ENCODE measurements around the gene GOLGA2.
"Not testable (repeated sequence)": the region's sequence is repeated elsewhere in the genome, so short reads cannot be mapped to it uniquely, and the experiment has no call there.

GOLGA2 gene

DNA sequence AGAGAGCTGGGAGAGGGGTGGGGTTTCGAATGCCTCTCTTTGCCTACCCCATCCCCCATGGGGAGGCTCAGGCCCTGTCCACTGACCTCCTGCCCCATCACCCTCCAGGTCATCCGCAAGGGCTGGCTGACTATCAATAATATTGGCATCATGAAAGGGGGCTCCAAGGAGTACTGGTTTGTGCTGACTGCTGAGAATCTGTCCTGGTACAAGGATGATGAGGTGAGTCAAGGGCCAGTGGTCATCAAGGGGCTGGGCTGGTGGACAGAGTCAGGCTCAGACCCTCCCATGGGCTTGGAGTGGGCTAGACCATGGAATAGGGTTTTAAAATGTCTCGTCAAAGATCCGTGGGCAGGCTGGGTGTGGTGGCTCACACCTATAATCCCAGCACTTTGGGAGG lies 33.7 kb downstream of the GOLGA2 start:
- DNase-seq (ENCODE audit: low spot score), result no peak

DNA sequence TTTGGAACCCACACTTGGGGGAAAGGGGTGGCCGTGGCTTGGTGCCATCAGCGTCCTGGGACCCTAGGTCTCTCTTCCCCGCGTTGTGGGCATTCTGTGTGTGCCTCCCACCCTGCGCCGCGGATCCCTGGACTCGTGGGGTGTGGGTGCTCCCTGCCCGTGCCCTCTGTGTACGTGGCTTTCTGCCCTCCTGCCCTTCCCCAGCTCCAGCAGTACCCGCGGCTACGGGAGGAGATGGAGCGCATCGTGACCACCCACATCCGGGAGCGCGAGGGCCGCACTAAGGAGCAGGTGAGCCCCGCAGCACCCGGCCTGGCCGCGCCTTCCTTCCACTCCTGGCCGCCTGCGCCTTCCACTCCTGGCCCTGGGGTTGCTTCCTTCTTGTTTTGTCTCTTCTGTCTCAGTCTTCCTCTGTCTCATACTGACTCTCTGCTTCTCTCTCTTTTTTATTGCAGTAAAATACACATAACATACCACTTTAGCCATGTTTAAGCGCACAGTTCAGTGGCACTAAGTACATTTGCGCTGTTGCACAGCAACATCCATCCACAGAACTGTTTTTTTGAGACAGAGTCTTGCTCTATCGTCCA lies 41.9 kb downstream of the GOLGA2 start:
- DNase-seq (ENCODE audit: low spot score), result no peak

DNA sequence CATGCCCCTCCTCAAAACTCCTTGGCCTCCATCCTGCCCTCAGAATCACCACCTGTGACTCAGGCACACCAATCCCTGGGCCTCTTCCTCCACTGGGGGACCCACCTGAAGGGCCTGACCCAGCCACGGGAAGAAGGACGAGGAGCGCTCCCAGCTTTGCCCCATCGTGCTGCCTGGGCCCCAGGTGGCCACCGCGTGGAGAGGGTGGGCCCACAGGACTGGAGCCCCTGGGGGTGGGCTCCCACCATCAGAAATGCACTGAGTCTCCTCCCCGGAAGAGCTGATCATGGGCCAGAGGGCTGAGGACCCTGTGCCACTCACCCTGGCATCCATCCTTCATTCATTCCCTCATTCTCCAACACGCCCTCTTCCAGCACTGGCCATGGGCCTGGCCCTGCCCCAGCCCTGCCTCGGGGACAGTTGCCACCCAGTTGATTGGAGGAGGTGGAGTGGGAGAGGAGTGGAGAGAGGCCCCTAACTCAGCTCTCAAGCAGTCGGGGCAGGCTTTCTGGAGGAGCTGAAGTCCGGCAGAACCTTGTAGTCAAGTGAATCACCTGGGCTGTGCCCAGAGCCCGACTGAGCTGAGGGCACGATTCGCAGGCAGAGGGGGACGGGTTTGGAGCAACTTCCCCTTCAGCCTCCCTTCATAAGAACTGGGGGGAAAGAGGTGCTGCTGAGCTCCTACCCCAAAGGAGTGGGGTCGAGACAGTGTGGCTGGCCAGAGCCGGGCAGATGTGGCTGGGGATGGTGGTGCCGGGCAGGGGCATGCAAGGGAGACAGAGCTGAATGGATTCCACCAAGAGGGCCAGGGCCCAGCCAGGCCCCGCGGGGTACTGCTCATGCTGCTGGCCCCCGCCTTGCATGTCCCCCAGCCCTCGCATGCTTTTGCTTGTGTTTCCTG lies 43.0 kb downstream of the GOLGA2 start:
- DNase-seq (ENCODE audit: low spot score), result no peak

DNA sequence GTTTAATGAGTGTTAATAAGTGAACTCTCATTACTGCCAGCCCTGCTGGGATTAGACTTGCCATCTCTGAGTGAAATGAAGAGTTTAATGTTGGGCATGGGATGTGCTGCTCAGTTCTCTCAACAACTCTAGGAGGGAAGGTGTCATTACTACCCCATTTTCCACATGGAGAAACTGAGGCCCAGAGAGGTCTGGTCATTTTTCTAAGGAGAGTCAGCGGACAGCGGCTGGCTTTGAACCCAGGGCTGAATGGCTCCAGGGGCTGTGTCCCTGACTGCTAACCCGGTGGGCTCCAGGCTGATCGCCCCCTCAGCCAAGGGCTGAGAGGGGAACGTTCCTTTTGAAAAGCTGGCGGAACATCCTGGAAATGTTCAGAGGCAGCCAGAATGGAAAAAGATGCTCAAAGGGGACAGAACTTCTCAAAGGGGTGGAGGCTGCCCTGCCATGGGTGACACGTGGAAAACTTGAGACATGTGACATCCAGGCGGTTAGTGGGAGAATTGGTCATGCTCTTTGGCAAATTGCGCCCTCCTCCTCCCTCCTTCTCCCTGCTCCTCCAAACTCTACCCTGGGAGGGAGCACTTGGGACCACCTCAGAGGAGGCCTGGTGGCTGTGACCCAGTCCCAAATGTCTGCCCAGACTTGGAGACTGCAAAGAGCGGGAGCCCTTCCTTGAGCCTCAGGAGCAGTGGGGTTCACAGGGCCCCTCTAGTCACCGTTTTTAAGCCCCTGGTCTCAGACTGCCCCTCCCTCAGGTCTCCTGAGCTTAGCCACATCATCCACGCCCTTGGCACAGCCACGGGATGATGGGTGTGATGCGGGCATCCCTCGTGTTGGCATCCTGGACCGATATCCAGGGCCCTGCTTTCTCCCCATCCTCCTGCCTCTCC lies 43.9 kb downstream of the GOLGA2 start:
- no peak for DNase-seq (ENCODE audit: low spot score)

DNA sequence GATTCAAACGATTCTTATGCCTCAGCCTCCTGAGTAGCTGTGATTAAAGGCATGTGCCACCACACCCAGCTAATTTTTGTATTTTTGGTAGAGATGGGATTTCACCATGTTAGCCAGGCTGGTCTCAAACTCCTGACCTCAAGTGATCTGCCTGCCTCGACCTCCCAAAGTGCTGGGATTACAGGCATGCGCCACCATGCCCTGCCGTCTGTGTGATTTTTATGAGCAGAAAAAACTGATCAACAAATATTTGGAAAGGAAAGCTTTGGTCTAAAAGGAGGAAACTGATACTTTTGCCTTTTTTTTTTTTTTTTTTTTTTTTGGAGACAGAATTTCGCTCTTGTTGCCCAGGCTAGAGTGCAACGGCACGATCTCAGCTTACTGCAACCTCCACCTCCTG lies 44.9 kb downstream of the GOLGA2 start:
- DNase-seq (ENCODE audit: low spot score), result not testable (repeated sequence)

DNA sequence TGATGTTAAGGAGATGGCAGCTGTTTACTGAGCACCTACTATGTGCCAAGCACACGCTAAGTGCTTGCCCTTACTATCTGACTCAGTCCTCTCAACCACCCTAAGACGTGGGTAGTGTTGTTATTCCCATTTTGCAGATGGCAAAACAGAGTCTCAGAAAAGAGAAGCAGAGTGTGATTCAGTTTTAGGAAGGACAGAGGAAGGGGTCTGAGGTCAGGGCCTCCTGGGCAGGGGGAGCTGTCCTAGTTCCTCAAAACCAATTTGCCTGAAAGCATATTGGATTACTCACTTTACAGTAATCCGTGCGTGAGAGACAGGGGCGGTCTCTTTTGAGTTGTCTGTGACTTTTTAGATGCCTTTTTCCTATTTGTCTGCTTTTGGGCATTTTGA lies 49.4 kb downstream of the GOLGA2 start:
- no peak for DNase-seq (ENCODE audit: low spot score)

DNA sequence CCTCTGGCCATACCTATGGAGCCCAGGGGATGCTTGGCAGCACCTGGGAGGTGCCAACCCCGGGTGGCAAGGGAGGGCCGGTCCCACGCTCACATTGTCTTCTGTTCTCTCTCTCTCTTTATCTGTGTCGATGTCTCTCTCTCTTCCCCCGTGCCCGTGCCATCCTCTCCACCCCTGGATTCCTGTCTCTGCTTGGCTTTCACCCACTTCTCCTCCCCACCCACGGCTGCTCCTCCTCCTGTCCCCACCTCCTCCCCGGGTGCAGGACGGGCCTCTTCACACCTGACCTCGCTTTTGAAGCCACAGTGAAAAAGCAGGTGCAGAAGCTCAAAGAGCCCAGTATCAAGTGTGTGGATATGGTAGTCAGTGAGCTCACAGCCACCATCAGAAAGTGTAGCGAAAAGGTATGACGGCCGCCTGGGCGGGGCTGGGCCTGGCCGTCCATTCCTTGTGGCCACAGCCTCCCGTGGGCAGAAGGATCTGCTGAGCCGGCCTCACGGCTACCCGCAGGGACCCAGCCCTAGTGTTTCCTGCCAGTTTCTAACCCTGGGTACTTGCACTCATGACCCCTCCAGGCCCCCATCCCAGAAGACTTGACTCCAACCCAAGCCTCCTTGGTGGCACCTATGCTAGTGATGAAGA lies 49.9 kb downstream of the GOLGA2 start:
- no peak for DNase-seq (ENCODE audit: low spot score)

DNA sequence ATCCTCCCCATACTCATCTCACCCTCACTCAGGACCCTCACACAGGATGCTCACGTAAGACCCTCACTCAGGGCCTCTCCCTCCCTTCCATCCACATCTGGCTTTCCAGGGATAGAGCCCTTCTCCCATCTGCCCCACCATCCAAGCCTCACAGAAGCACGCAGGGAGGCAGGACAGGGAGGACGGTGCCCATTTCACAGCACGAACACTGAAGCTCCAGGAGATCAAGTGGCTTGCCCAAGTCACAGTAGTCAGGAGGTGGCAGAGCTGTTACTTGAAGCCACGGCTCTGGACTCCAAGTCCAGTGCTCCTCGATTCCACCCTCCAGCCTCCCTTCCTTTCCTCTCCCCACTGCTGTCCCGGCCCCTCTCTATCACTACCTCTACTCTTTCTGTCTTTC lies 50.9 kb downstream of the GOLGA2 start:
- DNase-seq (ENCODE audit: low spot score), result no peak

DNA sequence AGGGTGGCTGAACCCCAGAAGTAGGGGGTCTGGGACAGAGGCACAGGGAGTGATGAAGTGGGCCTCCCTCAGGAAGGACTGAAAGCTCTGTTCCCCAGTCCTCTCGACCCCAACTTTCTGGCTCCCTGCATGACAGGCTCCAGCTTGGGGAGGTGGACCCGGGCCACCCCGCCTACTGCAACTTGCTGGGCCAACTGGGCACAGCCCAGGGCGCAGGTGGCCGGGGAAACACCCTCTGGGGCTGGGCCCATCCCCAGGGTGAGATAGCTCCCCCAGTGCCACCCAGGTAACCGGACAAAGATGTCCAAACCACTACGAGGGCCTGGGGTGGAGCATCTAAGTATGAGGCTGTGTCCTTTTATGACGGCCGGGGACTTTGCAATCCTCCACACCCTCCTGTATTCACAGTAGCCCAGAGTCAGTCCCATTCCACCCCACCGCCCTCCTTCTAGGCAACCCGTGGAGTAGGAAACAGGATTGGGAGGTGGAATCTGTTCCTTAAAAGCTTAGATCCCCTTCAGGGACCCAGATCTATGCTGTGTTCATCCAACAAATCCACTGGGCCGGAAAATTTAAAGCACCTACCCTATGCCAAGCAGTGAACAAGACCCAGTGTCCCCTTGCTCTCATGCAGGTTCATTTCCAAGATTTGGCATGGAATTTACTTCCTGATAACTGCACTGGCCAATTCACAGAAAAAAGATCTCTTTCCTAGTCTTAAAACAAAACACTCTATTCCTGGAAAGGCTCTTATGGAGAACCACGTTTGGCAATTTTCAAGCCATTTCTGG lies 52.7 kb downstream of the GOLGA2 start:
- DNase-seq (ENCODE audit: low spot score), result no peak

DNA sequence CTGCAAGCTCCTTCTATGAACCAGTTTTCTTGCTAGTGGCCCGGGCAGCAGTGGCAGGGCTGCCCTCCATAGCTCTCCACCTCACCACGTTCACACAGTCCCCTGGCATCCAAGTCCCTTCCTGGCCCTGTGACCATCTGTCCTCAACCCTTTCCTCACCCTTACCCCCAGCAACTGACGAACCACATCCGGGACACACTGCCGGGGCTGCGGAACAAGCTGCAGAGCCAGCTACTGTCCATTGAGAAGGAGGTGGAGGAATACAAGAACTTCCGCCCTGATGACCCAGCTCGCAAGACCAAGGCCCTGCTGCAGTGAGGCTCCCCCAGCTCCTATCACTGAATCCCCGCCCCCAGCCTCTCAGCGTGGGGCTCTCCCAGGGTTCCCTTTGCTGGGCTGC lies 53.8 kb downstream of the GOLGA2 start:
- DNase-seq (ENCODE audit: low spot score), result no peak

DNA sequence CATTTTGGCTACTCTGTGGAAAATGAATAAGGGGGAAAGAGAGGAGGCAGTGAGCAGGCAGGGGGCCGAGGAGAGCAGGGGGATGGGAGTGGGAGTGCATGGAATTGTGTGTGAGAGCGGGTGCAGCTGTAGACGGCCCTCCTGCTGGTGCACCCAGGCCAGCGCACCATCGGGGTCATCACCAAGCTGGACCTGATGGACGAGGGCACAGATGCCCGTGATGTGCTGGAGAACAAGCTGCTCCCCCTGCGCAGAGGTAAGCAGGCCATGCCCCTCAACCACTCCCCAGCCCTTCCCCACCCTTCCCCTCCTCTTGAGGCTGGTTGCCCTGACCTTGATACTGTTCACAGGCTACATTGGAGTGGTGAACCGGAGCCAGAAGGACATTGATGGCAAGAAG lies 56.0 kb downstream of the GOLGA2 start:
- no peak for DNase-seq (ENCODE audit: low spot score)

DNA sequence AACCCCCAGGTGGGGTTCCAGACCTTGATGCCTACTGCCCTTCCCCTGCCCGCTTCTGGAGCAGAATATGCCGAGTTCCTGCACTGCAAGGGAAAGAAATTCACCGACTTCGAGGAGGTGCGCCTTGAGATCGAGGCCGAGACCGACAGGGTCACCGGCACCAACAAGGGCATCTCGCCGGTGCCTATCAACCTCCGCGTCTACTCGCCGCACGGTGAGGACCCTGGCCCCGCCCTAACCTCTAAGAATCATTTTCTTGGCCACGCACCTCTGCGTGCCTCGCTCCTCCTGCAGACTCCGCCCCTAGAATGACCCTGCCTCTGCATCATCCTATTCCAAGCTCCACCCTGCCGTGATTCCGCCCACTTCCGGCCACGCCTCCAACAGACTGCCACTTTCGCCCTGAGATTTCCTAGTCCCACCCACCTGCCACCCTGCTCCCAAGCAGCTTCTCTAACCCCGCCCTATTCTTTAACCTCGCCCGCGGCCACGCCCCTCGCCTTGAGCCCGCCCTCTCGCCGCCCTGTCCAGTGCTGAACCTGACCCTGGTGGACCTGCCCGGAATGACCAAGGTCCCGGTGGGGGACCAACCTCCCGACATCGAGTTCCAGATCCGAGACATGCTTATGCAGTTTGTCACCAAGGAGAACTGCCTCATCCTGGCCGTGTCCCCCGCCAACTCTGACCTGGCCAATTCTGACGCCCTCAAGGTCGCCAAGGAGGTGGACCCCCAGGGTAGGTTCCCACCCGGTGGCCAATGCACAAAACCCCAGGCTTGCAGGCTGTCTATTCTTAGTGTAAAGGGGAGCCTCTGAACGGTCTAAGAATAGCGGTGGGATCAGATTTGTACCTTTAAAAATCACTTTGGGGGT lies 57.1 kb downstream of the GOLGA2 start:
- DNase-seq (ENCODE audit: low spot score), result peak; percentile 87

DNA sequence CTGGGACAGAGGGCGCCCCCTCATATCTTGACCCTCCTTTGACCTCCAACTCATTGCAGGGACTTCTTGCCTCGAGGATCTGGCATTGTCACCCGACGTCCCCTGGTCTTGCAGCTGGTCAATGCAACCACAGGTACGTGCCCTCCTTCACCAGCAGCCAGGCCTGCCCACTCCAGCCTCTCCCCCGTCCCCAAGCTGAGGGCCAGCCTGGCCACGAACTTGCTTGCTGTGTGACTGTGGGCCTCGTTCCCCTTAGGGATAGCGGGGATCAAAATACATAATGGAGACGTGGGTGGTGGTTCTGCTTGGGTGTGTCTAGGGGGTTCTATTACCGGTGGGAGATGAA lies 57.7 kb downstream of the GOLGA2 start:
- DNase-seq (ENCODE audit: low spot score), result no peak

DNA sequence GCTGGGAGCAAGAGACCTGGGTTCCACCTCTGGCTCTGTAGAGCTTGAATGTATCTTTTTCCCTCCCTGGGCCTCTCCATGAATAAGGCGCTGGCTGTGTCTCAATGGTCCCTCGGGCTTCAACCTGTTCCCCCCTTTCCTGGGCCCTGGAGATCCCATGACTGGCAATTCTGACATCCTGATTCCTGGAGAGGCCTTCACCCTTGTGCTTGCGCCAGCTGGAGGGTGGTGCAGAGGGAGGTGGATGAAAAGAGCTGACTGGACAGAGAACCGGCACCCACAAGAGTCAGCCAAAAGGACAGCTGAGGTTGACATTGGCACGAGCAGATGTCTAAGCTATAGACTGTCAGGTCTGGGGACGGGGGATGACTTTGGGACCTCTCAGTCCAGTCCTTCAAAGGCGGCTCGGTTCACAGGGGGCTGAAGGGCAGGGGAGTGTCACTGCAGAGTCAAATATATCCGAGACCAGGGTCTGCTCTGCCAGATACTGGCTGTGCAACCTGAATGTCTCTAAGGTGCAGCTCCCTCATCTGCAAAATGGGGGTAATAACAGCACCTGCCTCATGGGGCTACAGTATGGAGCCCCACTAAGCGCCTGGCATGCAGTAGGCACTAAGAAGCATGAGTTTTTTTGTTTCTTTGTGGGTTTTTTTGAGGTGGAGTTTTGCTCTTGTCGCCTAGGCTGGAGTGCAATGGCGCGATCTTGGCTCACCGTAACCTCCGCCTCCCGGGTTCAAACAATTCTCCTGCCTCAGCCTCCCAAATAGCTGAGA lies 58.8 kb downstream of the GOLGA2 start:
- no peak for DNase-seq (ENCODE audit: low spot score)

DNA sequence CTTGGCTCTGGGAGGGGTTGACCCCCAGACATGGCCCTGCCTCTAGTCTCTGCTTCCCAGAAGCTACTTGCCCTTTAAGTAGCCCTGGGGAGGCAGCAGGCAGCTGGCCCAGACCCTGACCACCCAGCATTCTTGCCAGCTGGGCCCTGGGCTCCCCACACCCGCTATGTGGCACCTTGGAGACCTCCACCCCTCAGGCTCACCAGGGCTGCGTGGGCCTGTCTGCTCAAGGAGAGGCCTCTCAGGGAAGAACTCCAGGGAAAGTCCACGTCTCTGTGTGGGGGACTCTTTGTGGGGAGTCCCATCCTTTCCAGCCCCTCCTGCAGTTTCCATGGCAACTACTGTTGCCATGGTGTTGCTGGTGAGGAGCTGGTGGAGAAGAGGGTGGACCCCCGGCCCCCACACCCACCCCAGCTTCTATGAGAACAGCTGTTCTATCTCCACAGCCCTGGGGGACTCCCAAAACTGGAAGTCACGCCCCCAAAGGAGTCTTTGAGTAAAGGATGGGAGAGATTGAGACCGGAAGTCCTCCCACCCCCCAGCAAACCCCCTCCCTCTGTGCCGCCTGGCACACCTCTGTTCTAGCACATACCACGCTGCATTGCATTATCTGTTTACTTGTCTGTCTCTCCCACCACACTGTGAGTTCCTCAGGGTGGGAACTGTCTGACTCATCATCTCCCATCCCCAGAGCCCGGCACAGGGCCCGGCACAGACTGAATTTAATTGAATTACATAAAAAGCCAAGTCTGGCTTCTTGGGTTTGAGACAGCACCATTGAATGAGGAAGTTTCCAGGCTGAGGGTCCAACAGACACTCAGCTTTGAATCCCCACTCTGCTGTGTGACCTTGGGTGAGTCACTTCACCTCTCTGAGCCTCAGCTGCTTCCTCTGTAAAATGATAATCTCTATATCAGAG lies 60.1 kb downstream of the GOLGA2 start:
- DNase-seq (ENCODE audit: low spot score), result no peak

DNA sequence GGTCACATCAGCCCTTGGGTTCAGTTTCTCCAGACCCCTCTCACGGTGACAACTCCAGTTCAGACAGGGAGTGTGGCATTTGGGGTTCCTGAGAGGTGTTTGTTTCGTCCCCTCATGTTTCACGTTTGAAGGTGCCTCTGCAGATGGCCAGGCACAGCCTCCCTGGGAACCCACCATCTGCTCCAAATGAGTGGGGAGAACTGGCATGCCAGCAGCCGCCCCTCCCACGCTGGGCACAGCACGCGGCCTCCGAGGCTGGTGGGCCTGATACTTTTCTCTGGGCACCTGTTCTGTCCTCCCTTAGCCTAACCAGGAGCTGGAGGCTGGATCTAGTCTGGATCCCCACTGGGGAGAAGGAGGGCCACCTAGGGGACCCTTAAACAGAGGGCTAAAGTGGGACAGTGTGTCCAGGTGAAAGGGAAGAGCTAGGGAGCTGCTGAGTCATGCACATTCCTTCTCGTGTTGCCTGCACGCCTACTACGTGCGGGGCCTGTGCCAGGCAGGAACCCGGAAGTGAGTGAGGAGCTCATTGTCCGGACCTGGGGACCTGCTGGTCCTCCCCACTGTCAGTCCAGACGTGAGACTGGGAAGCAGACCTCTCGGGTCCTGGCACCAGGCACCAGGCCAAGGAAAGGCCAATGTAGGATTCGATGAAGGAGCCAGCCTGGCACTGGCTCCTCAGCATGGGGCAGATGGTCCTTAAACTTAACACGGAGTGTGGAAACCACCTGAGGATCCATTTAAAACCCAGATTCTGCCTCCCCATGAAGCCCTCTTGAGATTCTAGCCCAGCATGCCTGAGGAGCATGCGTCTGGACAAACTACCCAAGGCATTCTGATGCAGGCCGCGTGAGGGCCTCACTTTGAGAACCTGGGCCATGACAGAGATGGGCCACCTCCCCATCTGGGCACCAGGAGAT lies 61.0 kb downstream of the GOLGA2 start:
- no peak for DNase-seq (ENCODE audit: low spot score)

DNA sequence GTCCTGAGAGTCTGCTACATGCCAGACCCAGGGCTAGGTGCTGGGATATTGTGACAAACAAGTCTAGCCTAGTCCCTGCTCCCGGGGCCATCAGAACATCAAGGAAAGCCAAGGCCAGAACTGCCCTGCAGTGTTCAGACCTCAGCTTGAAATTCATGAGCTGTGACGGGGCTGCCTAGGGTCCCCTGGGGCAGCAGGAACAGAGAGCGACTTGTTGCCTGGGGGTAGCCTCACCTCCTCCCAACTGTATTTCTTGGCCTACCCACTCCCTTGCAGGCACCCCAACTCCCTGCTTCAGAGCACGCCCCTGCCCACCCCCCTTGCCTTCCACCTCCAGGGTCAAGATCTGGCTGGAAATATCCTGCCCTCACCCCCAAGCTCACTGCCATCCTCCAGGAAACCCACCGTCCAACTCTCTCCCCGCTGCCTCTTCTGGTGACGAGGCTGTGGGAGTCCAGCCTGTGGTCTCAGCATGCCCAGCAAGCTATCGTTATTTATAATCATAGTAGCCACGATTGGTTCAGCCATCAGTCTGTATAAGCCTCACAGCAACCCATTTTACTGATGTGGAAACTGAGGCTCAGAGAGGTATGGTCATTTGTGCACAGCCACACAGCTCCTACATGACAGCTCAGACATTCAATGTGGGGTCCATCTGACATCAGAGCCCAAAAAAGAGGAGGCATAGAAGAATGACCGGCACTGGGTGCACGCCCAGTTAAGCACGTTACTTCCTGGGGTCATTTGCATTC lies 61.9 kb downstream of the GOLGA2 start:
- no peak for DNase-seq (ENCODE audit: low spot score)

All from pons (tissue), 1 donor.